K562 (cell line): ENCODE data around the gene PDCD10. TPM values are rescaled to one million over a fixed set of nuclear protein-coding genes. Genes with fewer than 3 reads are reported as not detected.

Source experiments
- C11orf30 ChIP-seq: fragments of 450-650 bp; IDR thresholded peaks from 2 replicates; pipeline ENCODE4 v1.6.1; 2016; ENCODE audit warnings: low read depth, mild to moderate bottlenecking
- DPF2 ChIP-seq: fragments of 450-650 bp; IDR thresholded peaks from 2 replicates; pipeline ENCODE4 v1.6.1; 2016
- GTF2F1 ChIP-seq: IDR thresholded peaks from 2 replicates; pipeline ENCODE4 v1.6.1; 2011; ENCODE audit warnings: low read depth, low read length, improper control_type of control experiment
- HNRNPK ChIP-seq: fragments of 200-400 bp; formaldehyde crosslinking; IDR thresholded peaks from one replicate; pipeline ENCODE4 v1.6.1; 2018; ENCODE audit warnings: mild to moderate bottlenecking, low read depth, low read length; ENCODE audit not compliant: poor library complexity, severe bottlenecking
- MBD1 ChIP-seq: fragments of 250-450 bp; sonication (Bioruptor Pico); IDR thresholded peaks from 2 replicates; pipeline ENCODE4 v1.8.0; 2022; ENCODE audit warnings: inconsistent platforms
- MNT ChIP-seq, 2 experiments: fragments of 450-650 bp; conservative IDR thresholded peaks; 2 replicates each; pipeline ENCODE4 v1.6.1; 2017; ENCODE audit warnings: mild to moderate bottlenecking in 2 of 2, moderate library complexity in 2 of 2
- NFRKB ChIP-seq: fragments of 450-650 bp; IDR thresholded peaks from 2 replicates; pipeline ENCODE4 v1.6.1; 2016; ENCODE audit warnings: low read depth
- PHF20 ChIP-seq: fragments of 450-650 bp; IDR thresholded peaks from 2 replicates; pipeline ENCODE4 v1.6.1; 2018; ENCODE audit not compliant: partially characterized antibody
- PRMT5 ChIP-seq: sonication (generic); formaldehyde crosslinking; IDR thresholded peaks from 2 replicates; pipeline ENCODE4 v1.5.0; 2020; ENCODE audit warnings: missing genetic modification reagents
- SMARCB1 ChIP-seq: IDR thresholded peaks from 2 replicates; pipeline ENCODE4 v1.6.1; 2011; ENCODE audit warnings: improper control_type of control experiment, low read depth; ENCODE audit not compliant: insufficient read length
- SOX6 ChIP-seq: fragments of 450-650 bp; IDR thresholded peaks from 2 replicates; pipeline ENCODE4 v1.6.1; 2014; ENCODE audit warnings: mild to moderate bottlenecking
- SRSF9 ChIP-seq: fragments of 200-400 bp; formaldehyde crosslinking; IDR thresholded peaks from 2 replicates; pipeline ENCODE4 v1.6.1; 2017; ENCODE audit warnings: low read depth, low read length, borderline replicate concordance
- ZNF165 ChIP-seq: fragments of 250-450 bp; sonication (Bioruptor Pico); IDR thresholded peaks from 2 replicates; pipeline ENCODE4 v1.4.0; 2020; ENCODE audit warnings: borderline replicate concordance
- ZNF507 ChIP-seq: conservative IDR thresholded peaks from 2 replicates; pipeline ENCODE4 v1.6.1; 2017; ENCODE audit warnings: missing genetic modification characterization, missing compliant biosample characterization
- polyA plus RNA-seq, 8 experiments: library from polyadenylated mRNA; depleted of rRNA in 4 of 8; stranded (reverse) in 5 of 8; unstranded in 3 of 8; fragments of >200 nt; fragmentation: Nextera tagmentation in 2 of 8; fragmentation: Illumina TruSeq in 1 of 8; extraction: Ambion mirVana in 2 of 8; extraction: Trizol in 1 of 8; gene quantifications; 2 replicates each; pipeline versions ENCODE4 v1.2.1 to v1.2.3, GENCODE V29; 2011 to 2014; ENCODE audit warnings: inconsistent platforms in 1 of 8, missing spikeins in 1 of 8
- total RNA-seq, 7 experiments: library from RNA; depleted of rRNA in 6 of 7; stranded (reverse); fragments of >200 nt in 6 of 7; fragmentation: Illumina TruSeq in 2 of 7; extraction: Trizol in 2 of 7; gene quantifications; 2 replicates each; pipeline versions ENCODE4 v1.2.1 to v1.2.3, GENCODE V29; 2011 to 2021; ENCODE audit warnings: low replicate concordance in 1 of 7
- TF ChIP-seq, protein P1 (sequence below): sonication (generic); formaldehyde crosslinking; IDR thresholded peaks from 2 replicates; pipeline ENCODE4 v1.8.1; 2023; ENCODE audit warnings: mild to moderate bottlenecking, missing genetic modification reagents
- TF ChIP-seq, protein P2 (sequence below), 2 experiments: fragments of 450-650 bp; IDR thresholded peaks; 2 replicates each; pipeline ENCODE4 v1.6.1; 2016

The PDCD10 gene
- total and polyA plus RNA-seq, 9 of the 15 experiments (the other 6 are each of a cell fraction or from before 2014, with no cell fraction given) = 121 to 476 (median 232) TPM

- TF ChIP-seq ZNF507 (tag) = no peak
- TF ChIP-seq PRMT5 (CRISPR knock-in tag) = no peak
- no peak for TF ChIP-seq GTF2F1
- TF ChIP-seq SMARCB1 = peak; percentile 26
- TF ChIP-seq HNRNPK = no peak
- no peak for TF ChIP-seq MBD1 (CRISPR knock-in tag)
- TF ChIP-seq MNT (conservative IDR thresholded peaks at IDR 0.05) = peak in 1 of 2 experiments; percentile 37; a peak in 2 of 4 replicates
- TF ChIP-seq DPF2 = peak; percentile 64; the same call in 1 of the 2 replicates
- no peak for TF ChIP-seq SRSF9
- no peak for TF ChIP-seq PHF20
- TF ChIP-seq, protein P1, sequence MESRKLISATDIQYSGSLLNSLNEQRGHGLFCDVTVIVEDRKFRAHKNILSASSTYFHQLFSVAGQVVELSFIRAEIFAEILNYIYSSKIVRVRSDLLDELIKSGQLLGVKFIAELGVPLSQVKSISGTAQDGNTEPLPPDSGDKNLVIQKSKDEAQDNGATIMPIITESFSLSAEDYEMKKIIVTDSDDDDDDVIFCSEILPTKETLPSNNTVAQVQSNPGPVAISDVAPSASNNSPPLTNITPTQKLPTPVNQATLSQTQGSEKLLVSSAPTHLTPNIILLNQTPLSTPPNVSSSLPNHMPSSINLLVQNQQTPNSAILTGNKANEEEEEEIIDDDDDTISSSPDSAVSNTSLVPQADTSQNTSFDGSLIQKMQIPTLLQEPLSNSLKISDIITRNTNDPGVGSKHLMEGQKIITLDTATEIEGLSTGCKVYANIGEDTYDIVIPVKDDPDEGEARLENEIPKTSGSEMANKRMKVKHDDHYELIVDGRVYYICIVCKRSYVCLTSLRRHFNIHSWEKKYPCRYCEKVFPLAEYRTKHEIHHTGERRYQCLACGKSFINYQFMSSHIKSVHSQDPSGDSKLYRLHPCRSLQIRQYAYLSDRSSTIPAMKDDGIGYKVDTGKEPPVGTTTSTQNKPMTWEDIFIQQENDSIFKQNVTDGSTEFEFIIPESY = no peak
- TF ChIP-seq NFRKB = no peak
- TF ChIP-seq ZNF165 = no peak
- TF ChIP-seq, protein P2, sequence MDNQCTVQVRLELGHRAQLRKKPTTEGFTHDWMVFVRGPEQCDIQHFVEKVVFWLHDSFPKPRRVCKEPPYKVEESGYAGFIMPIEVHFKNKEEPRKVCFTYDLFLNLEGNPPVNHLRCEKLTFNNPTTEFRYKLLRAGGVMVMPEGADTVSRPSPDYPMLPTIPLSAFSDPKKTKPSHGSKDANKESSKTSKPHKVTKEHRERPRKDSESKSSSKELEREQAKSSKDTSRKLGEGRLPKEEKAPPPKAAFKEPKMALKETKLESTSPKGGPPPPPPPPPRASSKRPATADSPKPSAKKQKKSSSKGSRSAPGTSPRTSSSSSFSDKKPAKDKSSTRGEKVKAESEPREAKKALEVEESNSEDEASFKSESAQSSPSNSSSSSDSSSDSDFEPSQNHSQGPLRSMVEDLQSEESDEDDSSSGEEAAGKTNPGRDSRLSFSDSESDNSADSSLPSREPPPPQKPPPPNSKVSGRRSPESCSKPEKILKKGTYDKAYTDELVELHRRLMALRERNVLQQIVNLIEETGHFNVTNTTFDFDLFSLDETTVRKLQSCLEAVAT (IDR thresholded peaks at IDR 0.05) = peak; percentile 59 to 74; a peak in 2 of 4 replicates
- peak; percentile 78 for TF ChIP-seq C11orf30
- TF ChIP-seq SOX6 = no peak
- TF ChIP-seq, all 486 proteins: peak for 27
Observed at GRCh38 chr3:167728632-167729323, 5.9 kb downstream of the PDCD10 start (continued).
